ENCODE data around the gene TM2D1.

- no peak for TF ChIP-seq CTCF (IDR thresholded peaks at IDR 0.05)
- no peak for TF ChIP-seq POLR2A (IDR thresholded peaks at IDR 0.05)
- no peak for TF ChIP-seq POLR2AphosphoS5 (IDR thresholded peaks at IDR 0.05; ENCODE audit: insufficient read depth in 1 of 2, low read depth in 1 of 2)
These were observed 2.6 kb upstream of the TM2D1 start for GRCh38 chr1:61727544-61727943.

Data from vagina (tissue), 2 donors.